Activated CD4-positive, alpha-beta T cell treated with anti-CD3 and anti-CD28 coated beads for 4 hours (primary cell): Measurements from ENCODE around the gene PTPRO.

Experiments
- DNase-seq, 2 donors: peaks; one replicate each; pipeline ENCODE4 v3.0.0-alpha.2; 2020

Gene PTPRO

DNA sequence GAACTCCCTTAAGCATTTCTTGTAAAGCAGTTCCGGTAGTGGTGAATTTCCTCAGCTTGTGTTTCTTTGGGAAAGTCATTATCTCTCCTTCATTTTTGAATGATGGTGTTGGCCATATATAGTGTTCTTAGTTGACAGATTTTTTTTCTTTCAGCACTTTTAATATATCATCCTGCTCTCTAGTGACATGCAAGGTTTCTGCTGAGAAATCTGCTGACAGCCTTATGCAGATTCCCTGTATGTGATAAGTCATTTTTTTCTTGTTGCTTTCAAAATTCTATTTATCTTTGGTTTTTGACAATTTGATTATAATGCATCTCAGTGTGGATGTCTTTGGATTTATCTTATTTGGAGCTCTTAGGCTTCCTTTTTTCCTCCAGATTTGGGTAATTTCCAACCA is 135.7 kb downstream of the PTPRO start:
- DNase-seq, result no peak

DNA sequence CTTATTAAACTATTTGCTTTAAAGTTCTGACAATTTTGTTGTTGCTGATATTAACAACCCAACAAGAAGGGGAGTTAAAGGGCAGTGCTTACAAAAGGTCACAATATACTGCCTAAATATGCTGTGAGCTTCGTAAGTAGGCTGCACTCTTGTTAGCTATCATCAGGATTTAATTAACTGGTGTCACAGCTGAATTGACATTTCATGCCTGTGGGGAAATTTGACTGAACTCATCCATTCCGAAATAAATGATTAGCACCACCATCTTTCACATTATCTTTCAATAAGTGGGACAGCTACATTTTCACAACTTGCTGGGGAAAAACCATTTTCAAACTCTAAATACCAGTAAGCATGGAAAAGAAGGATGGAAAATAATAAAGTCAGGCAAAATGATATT is 146.6 kb downstream of the PTPRO start:
- DNase-seq, result no peak

DNA sequence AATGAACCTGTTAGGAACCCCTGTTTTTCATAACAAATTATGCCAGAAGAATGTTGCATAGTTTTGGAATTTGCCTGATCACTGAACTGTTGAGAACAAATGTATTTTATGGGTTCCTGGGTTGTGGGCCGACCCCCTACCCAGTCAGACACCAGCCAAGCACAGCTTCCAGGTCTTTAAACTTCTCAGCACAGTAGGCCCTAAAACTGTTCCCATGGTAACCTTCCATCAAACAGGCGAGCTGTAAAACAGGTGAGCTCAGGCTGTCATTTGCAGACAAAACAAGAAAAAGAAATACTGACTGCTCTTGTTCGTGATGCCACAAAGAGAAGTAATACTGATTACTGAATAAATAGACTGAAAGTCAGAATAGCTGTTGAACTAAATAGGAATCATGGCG is 147.0 kb downstream of the PTPRO start:
- DNase-seq, result no peak

DNA sequence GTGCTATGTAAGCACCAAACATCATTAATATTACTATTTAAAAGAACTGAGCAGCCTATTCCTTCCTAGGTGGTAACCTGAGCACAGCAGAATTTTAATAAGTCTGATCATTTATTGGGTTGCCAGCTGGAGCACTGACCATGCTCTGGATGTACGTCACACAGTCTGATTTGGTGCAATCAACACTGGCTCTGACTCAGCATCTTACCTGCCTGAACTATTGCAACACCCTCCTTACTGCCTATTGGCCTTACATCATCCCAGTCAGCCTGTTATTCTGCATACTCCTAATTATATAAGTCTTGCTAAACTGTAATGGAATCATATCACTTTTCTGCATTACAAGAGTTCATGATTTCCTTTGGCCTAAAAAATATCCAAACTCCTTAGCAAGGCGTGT is 149.7 kb downstream of the PTPRO start:
- DNase-seq, result no peak

DNA sequence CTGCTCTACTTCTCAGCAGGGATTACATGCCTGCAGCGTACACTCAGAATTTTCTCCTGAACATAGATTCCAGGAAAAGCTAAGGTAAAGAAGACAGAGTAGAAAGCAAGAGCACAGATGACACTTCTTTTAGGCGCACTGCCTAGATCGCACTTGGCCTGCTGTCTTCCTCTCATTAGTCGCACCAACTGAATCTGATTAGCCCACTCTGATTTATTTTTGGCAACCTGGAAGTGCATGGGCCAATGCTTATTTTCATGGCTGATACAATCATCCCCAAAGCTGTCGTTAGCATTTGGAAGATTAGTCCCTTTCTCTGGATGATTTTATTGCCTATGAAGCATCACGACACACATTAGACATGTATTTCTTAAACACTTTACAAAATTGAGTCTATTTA is 152.5 kb downstream of the PTPRO start:
- DNase-seq, result no peak

DNA sequence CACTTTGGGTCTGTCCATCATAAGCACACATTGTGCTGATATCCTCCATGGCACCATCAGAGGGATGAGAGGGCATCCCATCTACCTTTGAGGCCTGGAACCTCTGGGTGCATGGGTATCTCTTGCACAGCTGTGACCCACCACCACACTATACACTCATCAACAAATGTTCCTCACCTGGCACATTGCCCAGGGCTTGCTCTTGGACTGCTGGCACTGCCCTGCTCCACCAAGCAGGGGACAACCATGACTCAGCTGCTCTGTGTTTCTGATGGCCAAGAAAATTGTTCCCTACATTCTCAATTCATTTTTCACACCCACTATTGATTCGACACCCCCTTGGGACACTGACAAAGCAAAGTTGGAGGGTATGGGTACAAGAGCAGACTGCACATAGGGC is 155.5 kb downstream of the PTPRO start:
- DNase-seq, result no peak

DNA sequence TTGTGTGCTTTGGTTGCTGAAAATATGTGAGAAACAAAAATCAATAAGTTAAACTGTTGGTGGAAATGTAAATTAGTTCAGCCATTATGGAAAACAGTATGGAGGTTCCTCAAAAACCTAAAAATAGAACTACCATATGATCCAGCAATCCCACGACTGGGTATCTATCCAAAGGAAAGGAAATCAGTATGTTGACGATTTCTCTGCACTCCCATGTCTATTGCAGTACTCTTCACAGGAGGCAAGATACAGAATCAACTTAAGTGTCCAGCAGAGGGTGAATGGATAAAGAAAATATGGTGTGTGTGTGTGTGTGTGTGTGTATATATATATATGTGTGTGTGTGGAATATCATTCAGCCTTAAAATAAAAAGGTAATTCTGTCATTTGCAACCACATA is 159.5 kb downstream of the PTPRO start:
- DNase-seq, result no peak

DNA sequence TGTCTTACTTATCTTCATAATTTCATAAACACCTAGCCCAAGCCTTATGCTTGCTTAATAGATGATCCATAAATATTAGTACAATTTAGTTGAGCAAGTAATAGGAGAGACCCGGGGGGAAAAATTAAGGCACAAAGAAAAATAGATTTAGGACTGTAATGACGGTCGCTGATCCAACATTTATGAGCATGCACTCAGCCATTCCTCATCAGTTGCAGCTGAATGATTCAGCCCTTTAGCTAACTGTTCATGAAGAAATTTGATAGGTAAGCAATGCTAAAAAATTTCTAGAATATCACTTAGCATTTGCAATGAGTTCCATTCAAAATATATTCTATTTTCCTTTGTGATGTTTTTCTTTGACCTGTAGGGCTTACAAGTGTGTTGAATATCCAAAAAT is 163.2 kb downstream of the PTPRO start:
- DNase-seq, result no peak

DNA sequence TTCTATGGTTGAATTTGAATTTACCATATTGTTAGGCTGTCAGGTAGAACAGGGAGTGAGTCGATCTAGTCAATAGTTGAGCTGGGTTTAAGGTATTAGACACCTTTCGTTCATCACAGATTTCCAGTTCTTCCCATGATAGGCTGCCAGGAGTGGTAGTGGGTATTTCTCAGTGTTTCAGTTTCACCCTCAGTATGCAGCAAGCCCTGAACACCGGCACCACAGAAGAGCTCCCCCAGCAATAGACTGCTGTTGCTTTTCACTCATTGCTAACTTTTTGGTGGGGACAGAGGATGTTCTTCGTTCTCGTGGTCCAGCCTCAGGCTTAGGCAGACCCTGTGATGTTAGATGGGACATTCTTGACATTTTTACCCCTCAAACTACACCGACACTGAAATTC is 164.6 kb downstream of the PTPRO start:
- no peak for DNase-seq

DNA sequence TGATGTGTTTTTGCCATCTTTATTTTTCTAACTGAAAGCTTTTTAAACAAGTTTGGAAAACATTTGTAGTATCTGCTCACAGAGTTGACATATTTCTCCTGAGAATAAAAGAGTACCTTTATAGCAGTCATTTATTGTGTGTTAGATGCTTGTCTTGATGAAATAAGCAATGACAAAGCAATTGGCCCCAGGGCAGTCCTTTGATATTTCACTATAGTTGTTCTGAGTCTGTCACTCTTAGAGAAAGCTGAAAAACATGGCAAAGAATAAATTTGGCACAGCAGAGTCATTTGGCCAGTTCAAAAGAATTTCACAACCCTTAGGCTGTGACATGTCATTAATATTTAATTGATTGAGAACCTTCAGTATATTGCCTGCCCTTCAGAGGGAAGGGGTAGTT is 166.2 kb downstream of the PTPRO start:
- no peak for DNase-seq

DNA sequence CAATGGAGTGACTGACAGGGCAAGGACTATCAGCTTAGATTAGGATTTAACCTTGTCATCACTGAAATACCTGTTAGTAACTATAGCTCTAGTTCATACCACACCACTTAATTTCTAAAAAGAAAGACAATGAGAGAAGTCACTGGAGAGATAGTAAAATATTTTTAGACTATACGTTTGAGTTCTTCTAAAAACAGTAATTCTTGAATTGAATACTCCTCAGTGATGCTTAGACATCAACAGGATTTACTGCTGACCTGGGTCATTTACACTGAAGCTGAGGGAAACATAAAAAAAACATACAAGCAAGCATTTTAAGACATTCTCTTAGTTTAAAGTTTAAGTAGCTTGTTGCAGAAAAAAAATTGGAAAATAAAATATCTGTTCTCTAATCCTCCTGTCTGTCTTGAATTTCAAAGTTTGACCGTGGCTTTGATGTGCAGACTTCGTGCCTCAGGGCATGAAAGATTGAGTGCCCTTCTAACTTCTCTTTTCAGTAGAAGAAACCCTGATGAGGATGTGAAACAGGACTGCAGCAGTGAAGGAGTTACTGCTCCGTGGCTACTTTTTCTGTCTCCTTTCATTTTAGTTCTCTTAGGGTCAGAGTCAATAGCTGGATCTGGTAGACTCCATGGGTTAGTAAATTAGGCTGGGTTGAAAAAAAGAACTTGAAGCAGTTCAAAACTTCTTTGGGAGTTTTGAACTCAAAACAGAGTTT is 172.2 kb downstream of the PTPRO start:
- DNase-seq, result no peak

DNA sequence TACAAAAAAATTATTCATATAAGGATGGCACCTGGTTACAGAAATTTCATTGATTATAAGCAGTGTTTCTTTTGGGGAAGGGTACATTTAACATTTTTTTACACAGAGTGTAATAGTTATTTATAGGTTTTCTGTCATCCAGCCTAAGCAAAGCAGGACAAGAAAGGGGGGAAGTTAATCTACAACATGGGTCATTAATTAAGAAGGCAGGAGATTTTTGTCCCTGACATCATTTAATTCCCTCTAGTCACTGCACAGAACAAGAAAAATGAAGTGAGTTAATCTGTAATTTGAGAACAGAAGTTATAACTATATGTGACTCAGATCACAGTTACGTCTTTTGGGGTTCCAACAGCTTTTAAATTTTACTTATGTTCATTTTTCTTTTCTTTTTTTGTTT is 173.4 kb downstream of the PTPRO start:
- no peak for DNase-seq

DNA sequence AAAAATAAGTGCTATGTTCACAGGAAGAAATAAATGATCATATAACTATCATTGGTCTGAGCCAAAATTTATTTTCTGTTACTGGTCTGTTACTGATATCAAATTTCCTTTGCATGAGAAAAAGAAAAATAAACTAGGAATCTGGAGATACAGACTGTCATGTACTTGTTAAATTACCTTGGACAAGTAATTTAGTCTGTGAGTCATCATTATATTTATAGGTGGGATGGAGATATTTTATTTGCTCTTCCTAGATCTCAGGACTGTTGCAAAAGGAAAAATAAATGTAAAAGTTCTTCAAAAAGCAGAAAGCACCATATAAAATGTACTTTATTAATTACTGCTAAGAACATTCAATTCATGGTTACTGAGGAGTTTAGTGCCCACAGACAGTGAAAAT is 174.4 kb downstream of the PTPRO start:
- no peak for DNase-seq

DNA sequence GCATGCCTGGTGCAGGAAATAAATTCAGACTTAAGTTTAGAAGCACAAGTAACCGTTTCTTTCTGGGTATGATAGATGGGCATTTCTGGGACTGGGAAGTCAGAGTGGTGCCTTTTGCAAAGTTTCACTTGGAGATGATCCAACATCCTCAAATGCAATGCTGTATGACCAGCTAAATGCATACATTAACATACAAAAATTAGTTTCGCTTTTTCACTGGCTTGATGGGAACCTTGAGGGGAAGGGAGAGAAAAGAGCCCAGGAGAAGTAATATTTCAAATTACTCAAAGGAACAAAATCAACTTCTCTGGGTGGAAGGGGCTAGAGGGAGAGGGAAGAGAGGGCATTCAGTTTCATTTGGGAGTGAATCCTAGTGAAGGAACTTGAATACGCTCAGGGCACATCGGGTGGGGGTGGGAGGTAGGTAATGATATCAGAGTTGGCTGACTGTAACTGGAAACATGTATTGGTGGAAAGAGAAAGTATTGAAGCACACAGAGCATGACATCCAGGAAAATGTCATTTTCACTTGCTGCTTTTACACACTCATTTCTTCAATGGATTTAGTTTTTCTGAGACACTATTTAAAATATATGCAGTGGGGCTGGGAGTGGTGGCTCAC is 175.5 kb downstream of the PTPRO start:
- no peak for DNase-seq

DNA sequence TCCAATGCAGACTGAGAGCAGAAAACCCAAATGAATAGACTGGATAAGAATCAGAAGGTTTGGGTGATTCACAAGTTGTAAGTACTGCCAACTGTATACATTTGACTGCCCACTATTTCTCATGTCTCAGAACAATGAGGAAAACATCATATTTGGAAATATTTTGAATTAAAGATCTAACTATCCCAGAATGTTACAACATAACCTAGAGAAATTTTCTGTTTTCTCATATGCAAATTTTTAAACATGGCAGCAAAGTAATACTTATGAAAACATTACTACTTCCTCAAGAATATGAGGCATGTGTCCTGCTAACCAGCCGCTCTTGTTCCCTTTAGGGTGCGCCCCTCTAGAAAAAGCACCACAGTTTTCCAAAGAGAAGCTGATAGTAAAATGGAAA is 179.9 kb downstream of the PTPRO start:
- no peak for DNase-seq

DNA sequence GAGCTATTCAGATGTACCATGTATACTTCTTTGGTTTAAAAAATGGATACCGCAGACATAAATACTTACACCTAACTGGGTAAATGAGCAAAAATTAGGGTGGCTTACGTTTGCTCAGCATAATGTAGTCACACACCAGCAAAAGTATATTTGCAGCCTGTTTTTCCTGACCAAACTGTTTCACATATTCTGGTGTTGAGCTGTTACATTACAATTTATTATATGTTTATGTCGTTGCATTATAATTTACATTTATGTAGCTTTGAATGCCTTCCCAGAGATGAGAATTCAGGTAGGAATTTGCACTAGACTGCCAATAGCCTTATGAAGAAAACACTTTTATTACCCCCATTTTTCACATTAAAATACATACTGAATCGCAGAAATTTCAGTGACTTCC is 183.3 kb downstream of the PTPRO start:
- no peak for DNase-seq

DNA sequence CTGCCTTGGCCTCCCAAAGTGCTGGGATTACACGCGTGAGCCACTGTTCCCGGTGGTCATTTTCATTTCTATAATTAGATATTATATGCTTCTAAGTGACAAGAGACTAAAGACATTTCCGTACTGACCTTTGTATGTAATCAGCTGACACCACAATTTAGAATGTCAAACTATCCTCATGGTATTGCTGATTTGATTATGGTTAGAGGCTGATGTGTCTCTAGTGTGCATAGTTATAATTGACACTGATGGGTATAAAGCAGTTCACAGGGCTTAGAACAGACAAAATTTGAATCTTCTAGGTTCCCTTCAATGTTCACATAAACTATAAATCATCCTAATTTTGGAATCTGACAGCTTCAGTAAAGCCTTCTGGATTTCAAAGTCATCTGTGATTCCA is 192.7 kb downstream of the PTPRO start:
- no peak for DNase-seq

DNA sequence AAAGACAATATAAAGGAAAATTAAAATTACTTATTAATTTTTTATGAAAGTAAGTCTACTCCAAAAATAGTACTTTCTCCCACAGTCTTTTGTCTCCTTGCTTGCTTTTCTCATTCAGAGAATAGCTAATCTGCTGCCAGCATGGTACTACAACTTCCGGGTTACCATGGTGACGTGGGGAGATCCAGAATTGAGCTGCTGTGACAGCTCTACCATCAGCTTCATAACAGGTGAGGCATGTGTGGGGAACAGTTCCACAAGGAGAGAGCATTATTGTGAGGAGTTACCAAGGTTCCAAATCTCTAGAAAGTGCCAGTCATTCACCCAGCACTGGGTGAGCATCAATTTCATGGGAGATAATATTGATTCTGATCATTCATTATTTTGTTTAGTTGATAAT is 197.8 kb downstream of the PTPRO start:
- no peak for DNase-seq

DNA sequence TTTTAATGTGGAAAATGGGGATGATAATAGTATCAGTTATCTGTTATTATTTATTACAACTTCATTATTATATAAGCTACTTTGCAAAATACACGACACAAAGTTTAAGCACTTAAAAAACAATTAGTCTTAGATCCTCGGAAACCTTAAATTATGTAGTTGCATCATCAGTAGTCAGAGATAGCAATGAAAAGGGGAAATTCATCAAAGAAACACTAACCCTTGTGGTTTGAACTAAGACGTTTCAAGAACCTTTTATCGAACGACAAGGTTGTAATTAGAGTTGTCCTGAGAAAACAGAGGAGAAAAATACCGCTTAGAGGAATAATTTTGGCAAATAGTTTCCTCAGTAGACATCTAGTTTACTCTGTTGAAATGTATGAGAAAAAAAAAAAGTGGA is 198.5 kb downstream of the PTPRO start:
- no peak for DNase-seq

DNA sequence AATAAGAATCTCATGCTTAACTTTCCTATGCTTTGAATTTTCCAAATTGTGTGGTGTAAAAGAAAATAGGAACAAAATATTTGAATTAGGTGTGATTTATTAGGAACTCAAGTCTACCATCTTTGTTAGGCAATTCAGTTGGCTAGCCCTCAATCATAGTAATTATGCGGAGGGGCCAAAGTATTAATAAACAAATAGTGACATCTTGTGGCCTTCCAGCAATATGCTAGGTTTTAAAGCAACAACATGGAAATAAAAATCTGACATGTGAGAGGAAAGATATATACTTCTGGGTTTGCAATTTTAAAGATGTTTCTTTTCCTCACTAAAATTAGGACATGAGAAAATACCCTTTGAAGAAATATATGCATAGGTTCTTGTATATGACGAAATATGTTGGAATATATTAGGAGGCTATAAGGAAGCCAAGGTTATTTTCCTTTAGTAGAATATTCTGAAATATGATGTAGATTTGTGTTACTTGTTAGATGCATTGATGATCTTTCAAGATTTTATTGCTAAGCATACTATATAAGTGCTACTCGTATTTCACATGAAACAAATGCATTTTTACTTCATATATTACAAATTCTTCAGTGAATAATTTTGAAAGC is 200.4 kb downstream of the PTPRO start:
- DNase-seq, result no peak

DNA sequence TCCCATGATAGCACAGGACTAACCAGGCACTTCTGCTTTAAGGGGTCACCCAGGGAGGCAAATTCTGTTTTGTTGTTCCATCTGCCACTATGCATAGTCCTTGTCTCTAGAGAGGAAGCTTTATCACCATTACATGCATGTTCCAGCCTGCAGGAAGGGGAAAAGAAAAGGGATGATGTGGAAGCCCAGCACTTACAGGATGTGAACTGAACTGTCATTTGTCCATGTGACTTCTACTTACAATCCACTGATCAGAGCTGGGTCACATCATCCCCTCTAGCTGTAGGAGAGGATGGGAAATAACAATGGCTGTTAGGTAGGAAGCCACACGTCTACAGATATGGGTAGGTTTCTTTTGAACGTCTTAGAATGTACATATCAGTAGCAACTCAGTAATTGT is 203.1 kb downstream of the PTPRO start:
- no peak for DNase-seq

DNA sequence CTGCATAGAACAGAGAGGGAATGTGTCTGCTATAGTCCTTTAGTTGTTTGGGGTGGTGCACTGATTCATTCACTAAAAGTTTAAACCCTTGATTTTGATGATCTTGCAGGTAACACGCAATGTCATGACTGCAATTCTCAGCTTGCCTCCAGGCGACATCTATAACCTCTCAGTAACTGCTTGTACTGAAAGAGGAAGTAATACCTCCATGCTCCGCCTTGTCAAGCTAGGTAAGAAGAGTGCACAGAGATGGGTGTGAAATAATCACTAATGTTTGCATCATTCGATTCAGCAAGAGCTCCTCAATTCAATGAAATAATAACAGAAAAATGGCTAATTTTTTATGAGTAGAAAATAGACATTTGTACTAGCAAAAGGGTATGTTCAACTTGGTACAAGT is 203.7 kb downstream of the PTPRO start:
- no peak for DNase-seq

DNA sequence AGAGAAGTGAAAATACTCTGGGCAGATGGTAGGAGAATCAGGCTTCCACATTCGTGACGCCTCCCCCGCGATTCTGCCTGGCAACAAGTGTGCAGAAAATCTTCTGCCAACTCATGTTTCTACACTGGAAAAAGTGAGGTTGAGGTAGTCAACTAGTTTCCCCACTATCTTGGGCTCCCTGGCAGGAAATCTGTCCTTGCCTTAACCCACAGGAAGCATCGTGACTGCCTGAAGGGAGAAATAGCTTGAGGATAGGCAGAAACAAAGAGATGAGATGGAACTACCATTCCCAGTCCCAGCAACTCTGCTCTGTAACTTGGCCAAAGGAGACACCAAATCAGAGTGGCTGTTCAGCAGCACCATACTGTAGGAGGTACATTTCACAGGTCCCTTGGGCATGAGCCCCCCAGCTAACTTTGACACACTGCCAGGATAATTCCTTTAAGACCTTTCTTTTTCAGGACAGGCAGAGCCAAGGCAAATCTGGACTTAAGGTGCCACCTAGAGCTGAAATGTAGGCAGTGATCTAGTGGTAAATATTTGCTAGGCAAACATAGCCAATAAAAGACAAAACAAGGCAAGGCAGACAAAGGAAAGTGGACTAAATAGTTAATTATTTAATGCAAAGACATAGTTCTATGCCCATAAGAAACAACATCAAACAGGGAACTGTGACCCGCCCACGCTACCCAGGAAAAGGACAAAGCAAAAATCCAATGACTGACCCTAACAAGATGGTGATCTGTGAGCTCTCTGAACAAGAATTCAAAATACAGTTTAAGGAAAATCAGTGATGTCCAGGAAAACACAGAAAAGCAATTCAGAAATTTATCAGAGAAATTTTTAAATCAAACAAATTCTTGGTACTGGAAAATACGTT is 205.1 kb downstream of the PTPRO start:
- DNase-seq, result no peak

DNA sequence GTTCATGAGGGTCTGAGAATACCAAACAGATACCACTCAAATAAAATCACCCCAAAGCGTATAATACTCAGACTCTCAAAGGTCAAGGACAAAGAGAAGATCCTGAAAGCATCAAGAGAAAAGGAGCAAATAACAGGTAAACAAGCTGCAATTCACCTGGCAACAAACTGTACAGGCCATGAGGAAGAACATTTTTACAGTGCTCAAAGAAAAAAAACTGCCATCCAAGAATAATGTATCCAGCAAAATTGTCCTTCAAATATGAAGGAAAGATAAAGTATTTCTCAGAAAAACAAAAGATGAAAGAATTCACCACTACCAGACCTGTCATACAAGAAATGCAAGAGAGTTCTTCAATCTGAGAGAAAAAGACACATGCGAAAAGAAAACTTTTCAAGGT is 206.4 kb downstream of the PTPRO start:
- no peak for DNase-seq
